ENCODE results near the gene ABCC4.

- TF ChIP-seq CTCF (conservative IDR thresholded peaks at IDR 0.05) = no peak
- TF ChIP-seq EZH2 (IDR thresholded peaks at IDR 0.05; ENCODE audit: low read depth) = no peak
These were observed 281.4 kb downstream of the ABCC4 start for GRCh38 chr13:95019886-95020285.

Data from PC-9 (cell line).